AG09309 (cell line): ENCODE measurements around the gene MAN1C1.
"Not testable (repeated sequence)": the region's sequence is repeated elsewhere in the genome, so short reads cannot be mapped to it uniquely, and the experiment has no call there.

ENCODE experiments used
- DNase-seq: peaks from one replicate; pipeline ENCODE4 v3.0.0-alpha.2; 2010; ENCODE audit warnings: low read depth
- H3K4me3 ChIP-seq: 2 replicates; pipeline ENCODE4 v1.5.1; 2011; ENCODE audit warnings: mild to moderate bottlenecking, low read depth, low read length, moderate library complexity; ENCODE audit not compliant: control insufficient read depth
- TF ChIP-seq, protein P1 (sequence below): IDR thresholded peaks from 2 replicates; pipeline ENCODE4 v1.5.1; 2011; ENCODE audit warnings: mild to moderate bottlenecking, low read depth, low read length, inconsistent platforms; ENCODE audit not compliant: insufficient read depth, control insufficient read depth; ENCODE audit errors: missing control alignments

MAN1C1 gene

DNA sequence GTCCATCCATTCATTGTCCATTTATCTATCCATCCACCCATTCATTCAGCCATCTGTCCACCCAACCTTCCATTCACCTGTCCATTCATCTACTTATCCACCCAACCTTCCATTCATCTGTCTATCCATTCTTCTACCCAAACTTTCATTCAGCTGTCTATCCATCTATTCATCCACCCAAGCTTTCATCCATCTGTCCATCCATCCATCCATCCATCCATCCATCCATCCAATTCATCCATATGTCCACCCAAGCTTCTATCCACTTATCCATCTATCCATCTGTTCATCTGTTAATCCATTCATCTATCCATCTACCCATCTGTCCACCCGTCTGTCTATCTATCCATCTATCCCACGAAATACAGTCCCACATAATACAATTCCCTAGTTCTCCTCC, 21.6 kb upstream of the MAN1C1 start:
- TF ChIP-seq, protein P1, sequence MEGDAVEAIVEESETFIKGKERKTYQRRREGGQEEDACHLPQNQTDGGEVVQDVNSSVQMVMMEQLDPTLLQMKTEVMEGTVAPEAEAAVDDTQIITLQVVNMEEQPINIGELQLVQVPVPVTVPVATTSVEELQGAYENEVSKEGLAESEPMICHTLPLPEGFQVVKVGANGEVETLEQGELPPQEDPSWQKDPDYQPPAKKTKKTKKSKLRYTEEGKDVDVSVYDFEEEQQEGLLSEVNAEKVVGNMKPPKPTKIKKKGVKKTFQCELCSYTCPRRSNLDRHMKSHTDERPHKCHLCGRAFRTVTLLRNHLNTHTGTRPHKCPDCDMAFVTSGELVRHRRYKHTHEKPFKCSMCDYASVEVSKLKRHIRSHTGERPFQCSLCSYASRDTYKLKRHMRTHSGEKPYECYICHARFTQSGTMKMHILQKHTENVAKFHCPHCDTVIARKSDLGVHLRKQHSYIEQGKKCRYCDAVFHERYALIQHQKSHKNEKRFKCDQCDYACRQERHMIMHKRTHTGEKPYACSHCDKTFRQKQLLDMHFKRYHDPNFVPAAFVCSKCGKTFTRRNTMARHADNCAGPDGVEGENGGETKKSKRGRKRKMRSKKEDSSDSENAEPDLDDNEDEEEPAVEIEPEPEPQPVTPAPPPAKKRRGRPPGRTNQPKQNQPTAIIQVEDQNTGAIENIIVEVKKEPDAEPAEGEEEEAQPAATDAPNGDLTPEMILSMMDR = no peak
- DNase-seq = no peak

DNA sequence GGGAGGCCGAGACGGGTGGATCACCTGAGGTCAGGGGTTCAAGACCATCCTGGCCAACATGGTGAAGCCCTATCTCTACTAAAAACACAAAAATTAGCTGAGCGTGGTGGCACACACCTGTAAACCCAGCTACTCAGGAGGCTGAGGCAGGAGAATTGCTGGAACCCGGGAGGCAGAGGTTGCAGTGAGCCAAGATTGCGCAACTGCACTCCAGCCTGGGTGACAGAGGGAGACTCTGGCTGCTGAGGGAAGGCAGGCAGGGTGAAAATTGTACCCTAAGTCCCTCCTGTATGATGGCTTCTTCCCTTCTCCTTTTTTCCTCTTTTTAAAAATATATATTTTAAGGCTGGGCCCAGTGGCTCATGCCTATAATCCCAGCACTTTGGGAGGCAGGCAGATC, 19.9 kb upstream of the MAN1C1 start:
- DNase-seq, H3K4me3 ChIP-seq: not testable (repeated sequence)

More for the DNA sequence above, 21.6 kb upstream of the MAN1C1 start:
- no peak overlapping the region for H3K4me3 ChIP-seq

DNA sequence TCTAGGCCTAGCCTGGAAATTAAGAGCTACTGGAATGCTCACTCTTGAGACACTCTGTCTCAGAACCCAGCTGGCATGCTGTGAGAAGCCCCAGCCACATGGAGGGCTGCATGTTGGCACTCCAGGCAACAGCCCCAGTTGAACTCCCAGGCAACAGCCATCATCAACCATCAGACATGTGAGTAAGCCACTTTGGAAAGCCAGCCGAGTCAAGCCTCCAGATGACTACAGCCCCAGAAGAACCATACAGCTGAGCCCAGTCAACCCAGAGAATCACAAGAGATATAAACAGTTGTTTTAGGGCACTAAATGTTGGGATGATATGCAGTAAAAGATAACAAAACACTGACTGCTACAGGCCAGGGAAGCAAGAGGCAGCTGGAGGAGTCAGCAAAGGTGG, 17.7 kb upstream of the MAN1C1 start:
- no peak overlapping the region for H3K4me3 ChIP-seq
- no peak for DNase-seq
- TF ChIP-seq, protein P1 = no peak

DNA sequence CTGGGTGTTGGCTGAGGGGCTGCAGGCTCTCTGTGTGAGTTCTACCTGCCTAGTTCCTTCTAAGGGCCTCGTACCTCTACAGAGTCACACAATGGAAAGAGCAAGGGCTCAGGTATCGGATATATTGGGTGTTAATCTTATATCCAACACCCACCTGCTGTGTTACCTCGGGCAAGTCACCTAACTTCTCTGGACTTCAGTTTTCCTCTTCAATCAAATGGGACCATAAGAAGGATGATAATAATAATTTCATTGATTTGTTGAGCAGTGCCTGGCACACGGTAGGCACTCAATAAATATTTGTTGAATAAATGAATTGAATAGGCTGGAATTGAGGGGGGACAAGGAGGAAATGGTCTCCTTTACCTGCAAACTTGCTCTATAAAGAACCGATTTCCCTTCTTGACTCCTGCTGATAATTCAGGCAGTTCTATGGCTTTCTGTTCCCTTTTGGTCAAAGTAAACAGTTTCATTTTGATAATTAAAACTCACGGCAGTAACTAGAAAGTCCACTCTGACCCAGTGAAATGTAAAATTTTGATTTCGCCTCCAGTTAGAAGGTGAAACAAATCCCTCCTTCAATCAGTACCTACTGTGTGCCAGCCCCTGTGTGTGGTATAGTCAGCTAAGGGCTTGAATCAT, 16.5 kb upstream of the MAN1C1 start:
- TF ChIP-seq, protein P1 = no peak
- no peak overlapping the region for H3K4me3 ChIP-seq
- no peak for DNase-seq

DNA sequence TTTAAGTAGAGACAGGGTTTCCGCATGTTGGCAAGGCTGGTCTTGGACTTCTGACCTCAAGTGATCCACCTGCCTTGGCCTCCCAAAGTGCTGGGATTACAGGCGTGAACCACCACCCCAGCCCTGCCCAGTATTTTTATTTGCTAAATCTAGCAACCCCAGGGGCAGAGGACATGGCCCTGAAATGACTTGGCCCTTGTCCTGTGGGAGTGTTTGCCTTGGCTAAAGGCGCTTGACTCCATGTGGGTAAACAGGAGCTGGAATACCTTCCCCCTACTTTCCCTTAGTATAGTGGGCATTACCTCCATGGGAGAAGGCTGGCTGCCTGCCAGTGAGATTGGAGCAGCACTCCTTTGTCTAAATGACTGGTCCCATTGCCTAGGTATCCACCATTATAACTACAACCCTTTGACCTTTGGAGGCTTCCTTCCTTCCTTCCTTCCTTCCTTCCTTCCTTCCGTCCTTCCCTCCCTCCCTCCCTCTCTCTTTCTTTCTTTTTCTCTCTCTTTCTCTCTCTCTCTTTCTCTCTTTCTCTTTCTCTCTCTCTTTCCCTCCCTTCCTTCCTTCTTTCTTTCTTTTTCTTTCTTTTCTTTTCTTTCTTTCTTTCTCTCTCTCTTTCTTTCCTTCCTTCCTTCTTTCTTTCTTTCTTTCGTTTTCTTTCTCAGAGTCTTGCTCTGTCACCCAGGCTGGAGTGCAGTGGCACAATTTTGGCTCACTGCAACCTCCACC, 15.5 kb upstream of the MAN1C1 start:
- DNase-seq, H3K4me3 ChIP-seq: not testable (repeated sequence)

DNA sequence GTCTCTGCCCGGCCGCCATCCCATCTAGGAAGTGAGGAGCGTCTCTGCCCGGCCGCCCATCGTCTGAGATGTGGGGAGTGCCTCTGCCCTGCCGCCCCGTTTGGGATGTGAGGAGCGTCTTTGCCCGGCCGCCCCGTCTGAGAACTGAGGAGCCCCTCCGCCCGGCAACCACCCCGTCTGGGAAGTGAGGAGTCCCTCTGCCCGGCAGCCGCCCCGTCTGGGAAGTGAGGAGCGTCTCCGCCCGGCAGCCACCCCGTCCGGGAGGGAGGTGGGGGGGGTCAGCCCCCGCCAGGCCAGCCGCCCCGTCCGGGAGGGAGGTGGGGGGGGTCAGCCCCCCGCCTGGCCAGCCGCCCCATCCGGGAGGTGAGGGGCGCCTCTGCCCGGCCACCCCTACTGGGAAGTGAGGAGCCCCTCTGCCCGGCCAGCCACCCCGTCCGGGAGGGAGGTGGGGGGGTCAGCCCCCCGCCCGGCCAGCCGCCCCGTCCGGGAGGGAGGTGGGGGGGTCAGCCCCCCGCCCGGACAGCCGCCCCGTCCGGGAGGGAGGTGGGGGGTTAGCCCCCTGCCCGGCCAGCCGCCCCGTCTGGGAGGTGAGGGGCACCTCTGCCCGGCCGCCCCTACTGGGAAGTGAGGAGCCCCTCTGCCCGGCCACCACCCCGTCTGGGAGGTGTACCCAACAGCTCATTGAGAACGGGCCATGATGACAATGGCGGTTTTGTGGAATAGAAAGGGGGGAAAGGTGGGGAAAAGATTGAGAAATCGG, 12.6 kb upstream of the MAN1C1 start:
- not testable (repeated sequence) for DNase-seq, H3K4me3 ChIP-seq

DNA sequence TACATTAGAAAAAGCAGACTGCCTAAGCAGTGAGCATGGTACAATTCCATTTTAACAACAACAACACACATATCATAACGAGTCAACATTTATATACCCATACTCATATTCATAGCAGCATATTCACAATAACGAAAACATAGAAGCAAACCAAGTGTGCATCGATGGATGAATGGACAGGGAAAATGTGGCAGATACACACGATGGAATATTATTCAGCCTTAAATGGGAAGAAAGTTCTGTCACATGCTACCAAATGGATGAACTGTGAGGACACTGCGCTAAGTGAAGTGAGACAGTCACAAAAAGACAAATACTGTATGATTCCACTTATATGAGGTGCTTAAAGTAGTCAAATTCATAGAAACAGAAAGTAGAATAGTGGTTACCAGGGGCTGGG, 9.5 kb upstream of the MAN1C1 start:
- DNase-seq = no peak

More for the DNA sequence above, 9.5 kb upstream of the MAN1C1 start:
- no peak overlapping the region for H3K4me3 ChIP-seq
- TF ChIP-seq, protein P1 = no peak
